GM21576 (cell line): ENCODE measurements around the gene SWAP70.

Experiments used
- ATAC-seq: cut with Tn5 transposase; IDR thresholded peaks from one replicate; pipeline ENCODE4 v1.9.1; 2021; ENCODE audit warnings: mild to moderate bottlenecking, moderate library complexity; ENCODE audit not compliant: unreplicated experiment

Gene SWAP70

DNA sequence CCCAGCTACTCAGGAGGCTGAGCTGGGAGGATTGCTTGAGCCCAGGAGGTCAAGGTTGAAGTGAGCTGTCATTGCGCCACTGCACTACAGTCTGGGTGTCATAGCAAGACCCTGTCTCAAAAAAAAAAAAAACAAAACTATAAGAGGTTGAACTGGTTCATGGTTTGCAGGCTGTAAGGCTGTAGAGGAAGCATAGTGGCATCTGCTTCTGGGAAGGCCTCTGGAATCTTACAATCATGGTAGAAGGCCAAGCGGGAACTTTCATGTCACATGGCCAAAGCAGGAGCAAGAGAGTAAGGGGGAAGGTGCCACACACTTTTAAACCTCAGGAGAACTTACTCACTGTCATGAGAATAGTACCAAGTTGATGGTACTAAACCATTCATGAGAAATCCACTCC is 109.6 kb downstream of the SWAP70 start:
- no peak for ATAC-seq

DNA sequence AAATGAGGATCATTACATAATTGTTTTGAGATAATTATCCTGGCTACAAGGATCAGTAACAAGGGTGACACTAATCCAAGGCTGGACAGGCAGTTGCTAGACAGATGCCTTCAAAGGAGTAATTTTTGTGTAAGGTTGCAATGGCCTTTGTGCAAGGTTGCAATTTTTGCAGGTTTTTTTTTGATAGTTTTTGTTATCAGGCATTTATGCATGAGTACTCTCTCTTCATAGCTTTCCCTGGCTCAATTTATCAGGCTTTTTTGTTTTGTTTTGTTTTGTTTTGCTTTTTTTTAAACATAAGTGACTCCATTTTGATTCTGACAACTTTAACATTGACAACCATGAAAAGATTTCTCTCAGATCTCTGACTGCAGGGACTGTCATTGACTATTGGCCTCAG is 110.2 kb downstream of the SWAP70 start:
- no peak for ATAC-seq

DNA sequence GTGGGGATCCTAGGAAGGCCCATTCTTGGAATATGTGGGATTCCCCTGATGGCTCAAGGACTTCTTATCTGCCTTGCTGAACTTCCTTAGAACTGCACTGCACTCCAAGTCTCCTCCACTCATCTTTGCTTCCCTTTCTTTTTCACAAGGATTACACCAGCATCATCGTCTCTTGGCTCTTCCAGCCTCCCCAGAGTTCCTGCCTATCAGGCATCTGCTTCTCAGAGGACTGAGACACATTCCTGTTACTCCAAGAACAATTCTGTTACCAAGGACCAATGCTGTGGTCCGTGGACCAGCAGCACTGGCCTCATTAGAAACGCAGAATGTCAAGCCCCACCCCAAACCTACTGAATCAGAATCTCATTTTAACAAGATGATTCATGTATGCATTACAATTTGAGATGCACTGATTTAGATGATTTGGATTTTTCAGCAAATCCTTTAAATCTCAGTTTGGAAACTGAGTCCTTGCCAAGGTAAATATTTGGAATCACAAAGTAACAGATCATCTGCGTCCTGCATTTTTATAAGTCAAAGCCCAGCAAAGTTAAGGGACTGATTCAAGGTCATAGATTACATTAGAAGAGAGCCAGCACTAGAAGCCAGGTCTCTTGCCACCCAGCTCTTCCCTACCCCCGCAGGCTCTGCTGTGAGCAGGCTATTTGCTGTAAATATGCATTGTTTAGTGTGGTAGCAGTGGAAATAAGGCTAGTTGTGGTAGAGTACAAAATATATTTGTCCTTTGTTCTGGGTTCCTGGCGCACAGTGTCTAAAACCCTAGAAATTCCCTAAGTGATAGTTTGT is 110.9 kb downstream of the SWAP70 start:
- ATAC-seq: no peak

DNA sequence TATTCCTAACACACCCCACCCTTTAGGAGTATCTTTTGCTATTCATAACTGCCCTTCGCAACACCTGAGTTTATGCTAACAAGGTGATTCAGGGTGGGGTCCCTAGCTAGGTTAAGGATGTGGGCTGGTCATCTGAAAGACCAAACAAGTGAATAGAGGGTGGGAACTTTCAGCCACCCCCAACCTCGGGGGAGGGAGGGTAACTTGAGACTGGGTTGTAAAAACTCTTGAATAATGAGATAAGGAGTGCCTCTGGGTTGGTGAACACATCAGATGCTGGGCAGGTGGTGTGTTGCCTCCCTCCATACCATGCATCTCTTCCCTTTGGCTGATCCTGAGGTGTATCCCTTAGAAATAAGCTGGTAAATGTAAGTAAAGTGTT is 111.5 kb downstream of the SWAP70 start:
- ATAC-seq: no peak

DNA sequence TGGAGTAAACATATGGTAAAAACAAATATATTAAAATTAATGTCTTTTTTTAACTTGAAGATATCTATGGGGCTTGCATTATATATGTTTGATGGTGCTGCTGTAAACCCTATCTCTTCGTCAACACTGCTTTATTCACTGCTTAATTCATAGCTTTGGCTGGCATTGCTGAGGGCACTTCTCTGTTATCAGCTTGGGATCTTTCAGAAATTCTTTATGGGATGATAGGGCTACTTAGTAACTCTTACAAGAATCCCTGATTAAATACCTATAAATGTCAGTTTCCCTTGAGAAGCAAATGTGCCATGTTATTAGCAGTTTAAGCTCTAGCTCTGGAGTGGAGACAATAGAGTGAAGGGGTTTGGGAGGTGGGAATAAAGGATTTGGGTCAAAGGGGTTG is 112.3 kb downstream of the SWAP70 start:
- ATAC-seq: no peak

DNA sequence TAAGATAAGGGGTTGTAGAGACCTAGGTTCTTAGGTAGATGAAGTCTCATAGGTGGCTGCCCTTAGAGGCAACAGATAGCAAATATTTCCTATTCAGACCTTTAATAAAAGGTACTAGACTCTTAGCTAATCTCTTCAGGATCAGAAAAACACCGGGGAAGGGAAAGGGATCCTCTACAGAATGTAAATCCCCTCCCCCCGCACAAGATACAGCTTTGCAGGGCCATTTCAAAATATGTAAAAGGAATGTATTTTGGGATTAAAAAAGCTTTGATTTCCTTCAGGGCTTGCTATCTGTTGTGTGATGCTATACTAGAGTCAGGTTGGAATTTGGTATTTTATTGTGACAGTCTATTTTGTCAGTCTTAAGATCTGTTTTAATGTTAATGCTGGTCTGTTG is 113.2 kb downstream of the SWAP70 start:
- ATAC-seq: no peak

DNA sequence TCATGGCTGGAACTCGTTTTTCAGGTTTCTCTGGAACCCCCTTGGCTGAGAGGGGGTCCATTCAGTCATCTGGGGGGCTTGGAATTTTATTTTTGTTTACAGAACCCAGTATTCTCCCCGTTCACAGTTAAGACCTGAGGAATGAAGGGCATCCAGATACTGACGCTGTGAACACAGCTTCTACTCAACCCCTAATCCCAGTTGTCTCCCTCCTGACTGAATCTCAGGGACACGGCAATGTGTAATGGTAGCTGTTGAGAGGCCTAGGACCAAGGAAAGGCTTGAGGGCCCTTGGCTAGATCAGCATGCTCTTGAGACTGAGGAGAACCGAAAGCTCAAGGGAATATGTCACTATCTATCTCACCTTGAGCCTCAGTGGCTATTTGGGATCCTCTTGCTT is 113.6 kb downstream of the SWAP70 start:
- ATAC-seq: no peak

DNA sequence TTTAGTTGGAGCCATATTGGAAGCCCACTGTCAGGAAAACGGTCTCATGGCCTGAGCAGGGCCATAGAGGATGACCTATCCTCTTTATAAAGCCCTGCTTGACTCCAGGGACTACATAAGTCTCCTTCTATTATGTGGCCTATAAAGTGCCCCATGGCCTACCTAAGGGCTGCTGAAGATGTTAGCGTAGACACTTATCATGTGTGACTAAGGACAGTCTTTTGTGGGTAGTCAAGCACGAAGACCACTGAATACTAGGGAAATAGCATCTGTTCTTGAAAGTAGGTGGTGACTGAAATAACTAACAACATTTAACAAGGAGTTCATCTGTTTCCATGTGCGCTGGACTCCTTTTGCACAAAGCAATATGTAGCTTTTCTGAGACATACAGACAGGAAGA is 117.1 kb downstream of the SWAP70 start:
- no peak for ATAC-seq

DNA sequence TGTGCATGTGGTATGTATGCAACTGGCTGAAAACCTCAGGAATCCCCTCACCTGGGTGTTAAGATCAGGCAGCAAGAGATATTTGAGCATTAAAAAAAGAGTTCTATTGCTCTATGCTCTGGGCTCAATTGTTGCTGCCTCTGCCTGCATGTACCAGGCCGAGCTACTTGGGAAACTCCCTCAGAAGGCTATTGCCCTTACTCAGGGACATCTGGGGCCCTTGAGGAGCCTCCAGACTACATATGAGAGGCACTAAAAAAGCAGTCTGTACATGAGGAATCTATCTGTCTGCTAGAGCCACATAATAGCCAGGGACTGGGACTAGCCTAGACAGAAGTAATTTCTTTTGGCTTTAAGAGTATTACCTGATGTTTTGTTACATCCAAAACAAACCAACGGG is 120.1 kb downstream of the SWAP70 start:
- ATAC-seq: no peak

DNA sequence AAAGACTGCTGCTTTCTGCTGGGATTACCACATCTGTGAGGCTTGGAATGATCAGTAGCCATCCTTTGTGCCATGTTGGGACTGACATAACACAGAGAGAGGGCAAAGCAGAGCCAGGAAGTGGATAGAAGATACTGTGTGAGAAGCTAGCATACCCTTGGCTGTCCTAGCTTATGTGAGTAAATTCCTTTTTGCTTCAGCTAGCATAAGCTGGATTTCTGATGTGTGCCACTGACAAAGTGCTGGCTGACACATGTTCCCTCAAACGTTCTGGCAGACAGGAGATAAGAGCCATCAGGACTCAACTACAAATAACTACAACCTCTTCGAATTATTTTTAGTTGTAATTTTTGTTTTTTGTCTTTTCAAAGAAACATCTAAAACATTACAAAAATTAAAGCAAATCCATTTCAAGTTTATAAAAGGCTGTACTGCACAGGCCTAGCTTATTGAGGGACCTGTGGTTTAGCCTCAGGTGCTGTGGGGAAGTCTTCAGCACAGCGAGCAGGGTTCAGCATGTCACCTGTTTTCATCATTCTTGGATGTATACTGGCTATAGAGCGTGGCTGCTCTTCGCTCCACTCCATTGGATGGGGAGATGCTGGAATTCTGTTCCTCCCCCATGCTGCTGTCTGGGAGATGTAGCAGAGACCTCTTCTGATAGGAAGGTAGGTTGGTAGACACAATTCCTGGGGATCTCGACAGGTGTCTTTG is 120.9 kb downstream of the SWAP70 start:
- no peak for ATAC-seq

DNA sequence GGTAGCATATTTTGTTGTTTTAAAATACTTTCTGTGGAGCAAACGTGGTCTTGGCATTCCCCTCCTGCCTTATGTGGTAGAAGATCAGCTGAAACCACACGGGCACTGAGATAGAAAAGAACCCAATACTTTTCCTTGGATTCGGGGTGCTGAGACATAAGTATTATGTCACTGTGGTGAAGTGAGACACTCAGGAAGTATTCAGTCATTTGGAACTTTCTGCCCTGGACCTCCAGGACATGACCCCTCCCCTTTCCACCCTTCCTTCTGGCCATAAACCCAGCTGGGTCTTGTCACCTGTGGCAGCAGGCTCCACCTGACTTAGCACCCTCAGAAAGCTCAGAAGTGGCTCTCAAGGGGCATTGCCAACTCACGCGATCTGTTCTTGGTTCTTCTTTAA is 123.4 kb downstream of the SWAP70 start:
- no peak for ATAC-seq

DNA sequence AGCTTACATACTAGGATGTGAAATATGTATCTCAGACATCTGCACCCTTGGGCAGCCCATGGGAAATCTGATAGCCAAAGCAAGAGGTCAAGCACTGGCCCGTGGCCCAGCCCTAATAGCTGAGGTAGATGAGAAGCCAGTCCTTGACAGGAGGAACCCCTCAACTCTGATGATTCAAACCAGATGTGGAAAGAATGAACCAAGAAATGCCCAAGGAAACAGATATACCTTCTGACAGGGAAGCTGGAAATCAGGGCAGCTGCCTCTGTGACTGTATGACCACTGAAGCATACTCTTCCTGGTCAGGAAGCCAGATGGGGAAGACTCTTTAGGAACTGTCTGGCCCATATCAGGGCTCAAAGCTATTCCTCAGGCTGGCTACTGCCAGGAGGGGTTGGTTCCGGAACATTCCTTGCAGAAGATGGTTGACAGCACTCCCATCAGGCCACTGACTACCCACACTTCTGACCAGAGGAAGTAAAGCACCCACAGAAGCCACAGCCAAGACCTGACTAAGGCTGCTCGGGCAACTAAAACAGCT is 124.2 kb downstream of the SWAP70 start:
- ATAC-seq: no peak

DNA sequence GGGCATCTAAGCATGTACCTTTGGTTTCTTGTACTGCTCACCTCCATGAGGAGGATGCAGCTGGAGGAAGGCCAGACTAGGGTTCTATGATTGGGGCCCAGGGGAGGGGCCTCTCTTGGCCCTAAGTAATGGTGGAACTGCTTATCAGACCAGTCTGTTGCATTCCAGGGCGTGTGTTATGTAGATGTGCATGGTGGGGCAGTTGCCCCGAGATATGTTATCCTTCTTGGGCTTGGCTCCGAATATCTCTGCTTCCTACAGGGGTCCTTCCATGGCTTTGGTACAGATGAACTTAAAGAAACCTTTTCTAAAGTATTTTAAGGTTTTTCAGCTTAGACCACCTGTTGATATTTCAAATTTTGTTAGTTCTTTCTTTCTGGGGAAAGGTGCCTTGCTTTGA is 126.0 kb downstream of the SWAP70 start:
- no peak for ATAC-seq

DNA sequence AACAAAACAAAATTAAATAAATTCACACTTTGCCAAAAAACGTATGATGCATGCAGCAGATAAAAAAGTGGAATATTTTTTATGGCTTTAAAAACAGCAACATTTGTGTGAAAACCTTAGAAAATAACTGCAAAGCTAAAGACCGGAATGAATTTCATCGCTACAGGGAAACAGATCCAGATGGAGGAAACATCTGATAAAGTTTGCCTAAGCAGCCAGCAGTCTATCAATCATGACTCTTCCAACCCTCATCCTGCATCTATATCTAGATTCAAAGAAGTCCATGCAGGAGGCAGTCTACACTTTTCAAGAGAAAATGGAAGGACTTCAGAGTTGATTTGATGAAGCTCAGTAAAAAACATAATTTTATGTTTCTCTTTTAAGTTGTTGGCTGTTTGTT is 126.8 kb downstream of the SWAP70 start:
- no peak for ATAC-seq

DNA sequence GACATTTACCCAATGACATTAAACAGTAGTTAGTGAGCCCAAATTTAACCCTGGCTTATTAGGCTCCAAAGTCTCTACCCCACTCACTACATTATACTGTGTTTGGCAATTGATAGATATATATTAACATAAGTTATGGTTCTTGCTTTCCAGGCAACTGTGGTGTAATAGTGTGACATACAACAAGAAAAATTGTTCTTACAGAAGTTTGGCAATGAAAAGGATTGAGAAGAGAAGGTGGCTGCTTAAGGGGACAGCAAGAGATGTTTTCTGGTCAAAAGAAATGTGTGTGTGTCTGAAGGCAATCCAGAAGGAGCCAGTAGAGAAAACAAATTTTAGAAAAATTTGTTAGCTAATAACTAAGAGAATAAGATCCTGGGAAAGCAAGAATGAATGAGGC is 132.4 kb downstream of the SWAP70 start:
- ATAC-seq: no peak

DNA sequence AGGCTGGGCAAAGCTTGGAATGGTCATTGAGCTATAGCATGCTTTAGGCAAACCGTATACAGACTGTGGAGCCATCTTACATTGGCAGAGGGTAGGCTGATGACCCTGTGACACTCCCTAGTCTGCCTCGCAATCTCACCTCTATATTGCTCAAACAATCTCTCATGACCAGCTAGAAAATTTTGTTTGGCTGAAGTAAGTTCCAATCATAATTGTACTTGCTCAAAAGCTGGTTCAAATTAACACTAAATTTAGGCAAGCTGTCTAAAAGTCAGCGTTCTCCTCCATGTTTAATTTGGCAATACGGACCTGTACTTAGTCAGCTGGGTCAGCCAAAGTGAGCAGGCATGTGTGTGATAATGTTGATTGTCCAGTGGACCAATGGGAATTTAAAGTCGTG is 133.0 kb downstream of the SWAP70 start:
- ATAC-seq: no peak

DNA sequence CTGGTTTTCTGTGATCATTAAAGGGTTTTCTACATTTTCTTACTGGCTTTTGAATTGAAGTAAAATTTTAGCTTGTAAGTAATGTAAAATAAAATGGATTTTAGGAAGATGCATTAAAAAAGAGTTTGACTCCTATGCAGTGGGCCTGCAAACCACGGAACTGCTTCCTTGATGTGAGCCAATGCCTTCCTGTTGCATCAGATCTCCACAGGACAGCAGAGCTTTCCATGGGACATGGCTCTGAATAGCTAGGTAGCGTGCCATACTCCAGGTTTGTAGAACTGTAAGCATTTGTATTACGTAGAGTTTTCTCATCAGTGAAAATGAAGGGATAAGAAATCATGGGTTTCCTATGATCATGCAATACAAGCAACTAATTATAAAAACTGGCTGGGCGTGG is 133.4 kb downstream of the SWAP70 start:
- no peak for ATAC-seq

DNA sequence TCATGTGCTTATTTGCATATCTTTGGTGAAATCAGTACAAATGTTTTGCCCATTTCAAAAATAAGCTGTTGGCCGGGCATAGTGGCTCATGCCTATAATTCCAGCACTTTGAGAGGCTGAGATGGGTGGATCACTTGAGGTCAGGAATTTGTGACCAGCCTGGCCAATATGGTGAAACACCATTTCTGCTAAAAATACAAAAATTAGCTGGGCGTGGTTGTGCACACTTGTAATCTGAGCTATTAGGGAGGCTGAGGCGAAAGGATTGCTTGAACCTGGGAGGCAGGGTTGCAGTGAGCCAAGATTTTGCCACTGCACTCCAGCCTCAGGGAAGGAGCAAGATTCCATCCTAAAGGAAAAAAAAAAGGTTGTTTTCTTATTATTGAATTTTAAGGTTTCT is 136.0 kb downstream of the SWAP70 start:
- ATAC-seq: no peak

DNA sequence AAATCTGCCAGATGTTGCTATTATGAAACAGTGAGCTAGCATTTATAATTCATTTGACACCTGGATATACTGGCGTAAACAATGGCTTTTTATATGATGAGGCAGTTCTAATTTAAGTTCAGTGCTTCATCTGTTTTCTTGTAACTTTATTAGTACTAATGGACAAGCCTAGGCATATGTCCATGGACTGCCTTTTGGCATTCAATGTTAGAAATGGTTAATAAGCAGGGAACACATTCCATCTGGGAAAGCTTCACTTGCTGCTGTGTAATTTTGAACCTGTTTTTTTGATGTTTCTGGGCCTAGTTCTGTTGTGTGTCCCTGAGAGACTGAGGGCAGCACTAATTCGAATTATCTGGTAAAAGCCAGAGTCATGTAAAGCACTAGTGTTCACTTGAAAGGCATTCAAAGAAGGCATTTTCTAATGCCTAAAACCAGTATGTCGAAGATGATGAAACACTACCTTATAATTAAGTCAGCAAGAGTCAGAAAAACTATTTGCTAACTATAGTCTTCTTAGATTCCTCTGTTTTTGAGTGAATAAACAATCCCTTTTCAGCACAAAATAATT is 138.5 kb downstream of the SWAP70 start:
- no peak for ATAC-seq
